GM12878 (cell line): ENCODE results near the gene C14orf93. TPM values are rescaled to one million over a fixed set of nuclear protein-coding genes. Genes with fewer than 3 reads are reported as not detected.
A peak's percentile ranks its signal among the peaks of the same experiment; 100 is the strongest.

Source experiments
- ATAC-seq: fragments of 200-7000 bp; cut with Tn5 transposase; 3 replicates; pipeline ENCODE4 v1.9.1; 2020; ENCODE audit warnings: mild to moderate bottlenecking, moderate library complexity
- BruUV-seq: library from RNA; stranded (reverse); fragments of 400-500 nt; replicated peaks from 2 replicates; lab custom pipeline; 2021; lab: Mats Ljungman, UMichigan
- CTCF ChIA-PET: fragments of 300-600 bp; sonication (Branson Sonifier 250); formaldehyde crosslinking; extraction: SDS; loops from one replicate; lab custom pipeline; 2021; ENCODE audit warnings: inconsistent platforms; lab: Yijun Ruan, JAX
- POLR2A ChIA-PET: fragments of 350-600 bp; formaldehyde crosslinking; extraction: SDS; loops from one replicate; lab custom pipeline; 2021; ENCODE audit warnings: inconsistent platforms; lab: Charles Lee
- RAD21 ChIA-PET: fragments of 300-600 bp; sonication (Branson Sonifier 250); formaldehyde crosslinking; loops from one replicate; lab custom pipeline; 2023; ENCODE audit warnings: antibody characterized with exemption; ENCODE audit not compliant: unreplicated experiment; lab: Charles Lee
- SMC1A ChIA-PET: fragments of 300-600 bp; sonication (Branson Sonifier 250); formaldehyde crosslinking; loops from one replicate; lab custom pipeline; 2023; ENCODE audit not compliant: unreplicated experiment, uncharacterized antibody; lab: Charles Lee
- DNase-seq: peaks from one replicate; pipeline ENCODE4 v3.0.0-alpha.2; 2011; ENCODE audit warnings: low read depth, low spot score
- FAIRE-seq: peaks from 3 replicates; lab custom pipeline; 2011; peaks lifted over from hg19 to GRCh38; lab: Jason Lieb, UNC
- H2AFZ ChIP-seq: 2 replicates; pipeline ENCODE4 v1.6.0; 2011; ENCODE audit warnings: low read depth, low read length, control low read depth; ENCODE audit not compliant: control insufficient read depth
- H3K27ac ChIP-seq: 2 replicates; pipeline ENCODE4 v1.5.1; 2011; ENCODE audit warnings: control low read depth; ENCODE audit not compliant: control insufficient read depth, insufficient read depth
- H3K27me3 ChIP-seq, 2 experiments: replicated peaks in 1 of 2; 2 replicates each; pipeline versions ENCODE4 v1.6.0 to v1.6.1; 2011; ENCODE audit warnings: low read length in 1 of 2; ENCODE audit not compliant: control insufficient read depth in 2 of 2, insufficient read depth in 2 of 2
- H3K36me3 ChIP-seq, 2 experiments: 2 replicates each; pipeline ENCODE4 v1.5.1; 2011; ENCODE audit warnings: low read length in 1 of 2; ENCODE audit not compliant: control insufficient read depth in 2 of 2, insufficient read depth in 2 of 2
- H3K4me1 ChIP-seq: 2 replicates; pipeline ENCODE4 v1.6.1; 2011; ENCODE audit warnings: mild to moderate bottlenecking, low read length, moderate library complexity, mixed read lengths; ENCODE audit not compliant: control insufficient read depth, insufficient read depth
- H3K4me2 ChIP-seq: 2 replicates; pipeline ENCODE4 v1.6.0; 2011; ENCODE audit warnings: control low read depth; ENCODE audit not compliant: control insufficient read depth, insufficient read depth
- H3K4me3 ChIP-seq: fragments of 200-600 bp; sonication (generic); 2 replicates; pipeline ENCODE4 v1.5.1; 2016
- H3K79me2 ChIP-seq: 2 replicates; pipeline ENCODE4 v1.6.0; 2011; ENCODE audit warnings: low read length; ENCODE audit not compliant: control insufficient read depth, insufficient read depth
- H3K9ac ChIP-seq: 2 replicates; pipeline ENCODE4 v1.8.0; 2011; ENCODE audit warnings: low read length, control low read depth, mixed read lengths; ENCODE audit not compliant: control insufficient read depth, insufficient read depth
- H3K9me3 ChIP-seq: replicated peaks from 3 replicates; pipeline ENCODE4 v1.5.1; 2011; ENCODE audit warnings: mild to moderate bottlenecking, low read length; ENCODE audit not compliant: control insufficient read depth, insufficient read depth
- H4K20me1 ChIP-seq: 2 replicates; pipeline ENCODE4 v1.6.0; 2011; ENCODE audit not compliant: control insufficient read depth, insufficient read depth
- CREM ChIP-seq: IDR thresholded peaks from 2 replicates; pipeline ENCODE4 v1.6.1; 2014; ENCODE audit warnings: antibody characterized with exemption, low read depth
- E2F8 ChIP-seq: fragments of 450-650 bp; IDR thresholded peaks from 2 replicates; pipeline ENCODE4 v1.6.1; 2018; ENCODE audit warnings: mild to moderate bottlenecking, low read depth, moderate library complexity; ENCODE audit not compliant: partially characterized antibody
- ELK1 ChIP-seq: IDR thresholded peaks from 2 replicates; pipeline ENCODE4 v1.6.1; 2012; ENCODE audit warnings: low read depth, low read length, improper control_type of control experiment
- GABPA ChIP-seq: IDR thresholded peaks from 2 replicates; pipeline ENCODE4 v1.6.1; 2014; ENCODE audit warnings: antibody characterized with exemption, low read depth, mild to moderate bottlenecking, inconsistent platforms
- JUNB ChIP-seq: IDR thresholded peaks from 2 replicates; pipeline ENCODE4 v1.6.1; 2016; ENCODE audit warnings: antibody characterized with exemption, mild to moderate bottlenecking
- KAT2A ChIP-seq: conservative IDR thresholded peaks from 2 replicates; pipeline ENCODE4 v1.6.1; 2011; ENCODE audit warnings: low read depth, low read length; ENCODE audit not compliant: control insufficient read depth
- NBN ChIP-seq: fragments of 450-650 bp; IDR thresholded peaks from 2 replicates; pipeline ENCODE4 v1.6.1; 2016
- NFYB ChIP-seq: IDR thresholded peaks from 2 replicates; pipeline ENCODE4 v1.6.1; 2011; ENCODE audit warnings: low read depth, mild to moderate bottlenecking, low read length, improper control_type of control experiment, moderate library complexity; ENCODE audit not compliant: insufficient read depth
- RAD21 ChIP-seq: IDR thresholded peaks from 2 replicates; pipeline ENCODE4 v1.6.1; 2011; ENCODE audit warnings: mild to moderate bottlenecking, low read depth, low read length, moderate library complexity; ENCODE audit not compliant: insufficient read depth
- SIN3A ChIP-seq: IDR thresholded peaks from 2 replicates; pipeline ENCODE4 v1.6.1; 2012; ENCODE audit warnings: low read depth, low read length, improper control_type of control experiment
- STAT3 ChIP-seq: IDR thresholded peaks from 2 replicates; pipeline ENCODE4 v1.6.1; 2011; ENCODE audit warnings: low read depth, low read length, improper control_type of control experiment
- WGBS: methylation state at CpG from one replicate; pipeline ENCODE4 v1.1.6; 2016; ENCODE audit warnings: low lambda C conversion rate; ENCODE audit not compliant: insufficient replicate concordance, insufficient coverage; ENCODE audit errors: missing lambda C conversion rate; 5-methylcytosine and 5-hydroxymethylcytosine counted together
- in situ Hi-C: fragments of 300-500 bp; cut with MboI; formaldehyde crosslinking; loops from 9 replicates; pipeline ENCODE4 v1.14.3; 2018; ENCODE audit warnings: mixed read lengths
- intact Hi-C: fragments of 100-400 bp; cut with micrococcal nuclease; formaldehyde crosslinking; loops from one replicate; pipeline ENCODE4 v1.14.2; 2022; ENCODE audit not compliant: unreplicated experiment
- polyA plus RNA-seq, 11 experiments: library from polyadenylated mRNA; depleted of rRNA in 4 of 11; unstranded in 6 of 11; stranded (reverse) in 5 of 11; fragments of >200 nt; fragmentation: Nextera tagmentation in 4 of 11; fragmentation: Illumina TruSeq in 1 of 11; extraction: Ambion mirVana in 4 of 11; extraction: Trizol in 1 of 11; gene quantifications; 1 replicate in 1 of 11; 2 replicates in 10 of 11; pipeline versions ENCODE4 v1.2.1 to v1.2.3, GENCODE V29; 2011 to 2016; ENCODE audit warnings: inconsistent platforms in 2 of 11, missing spikeins in 2 of 11, low read depth in 1 of 11
- total RNA-seq, 4 experiments: library from RNA; depleted of rRNA in 3 of 4; stranded (reverse); fragments of >200 nt in 3 of 4; fragmentation: Illumina TruSeq in 1 of 4; extraction: Trizol in 1 of 4; gene quantifications; 2 replicates each; pipeline versions ENCODE4 v1.2.1 to v1.2.3, GENCODE V29; 2013 to 2021
- TF ChIP-seq, protein P1 (sequence below), 3 experiments: IDR thresholded peaks in 2 of 3; conservative IDR thresholded peaks in 1 of 3; 2 replicates each; pipeline ENCODE4 v1.5.1; 2011; ENCODE audit warnings: low read depth in 3 of 3, low read length in 3 of 3, mild to moderate bottlenecking in 3 of 3, control low read depth in 2 of 3, moderate library complexity in 2 of 3, inconsistent platforms in 1 of 3, mixed read lengths in 1 of 3; ENCODE audit not compliant: control insufficient read depth in 2 of 3, insufficient read depth in 1 of 3; ENCODE audit errors: extremely low read depth in 1 of 3

Gene C14orf93
- total and polyA plus RNA-seq, 10 of the 15 experiments (the other 5 are each of a cell fraction or from before 2014, with no cell fraction given): 1.8 to 13.9 (median 10.2) TPM

- ChIA-PET CTCF (interaction anchor here (0.6 to 13.2 kb wide), 31 partner anchors 10 to 316 kb away, joined by 3 to 370 read pairs (median 6); partner anchors contain the start of genes AJUBA, CDH24, HAUS4 and PRMT5), POLR2A (interaction anchor here (0.6 to 2.7 kb wide), 8 partner anchors 13 to 402 kb away, joined by 3 to 17 read pairs (median 3); partner anchors contain the start of gene HAUS4), RAD21 (interaction anchor here (0.8 to 8.8 kb wide), 20 partner anchors 8 to 214 kb away, joined by 3 to 110 read pairs (median 3); partner anchors contain the start of genes AJUBA, CDH24, HAUS4 and PRMT5), SMC1A (interaction anchor here (0.7 to 3.2 kb wide), 16 partner anchors 9 to 584 kb away, joined by 3 to 62 read pairs (median 6); partner anchors contain the start of genes AJUBA, CDH24 and PRMT5)
- Histone ChIP-seq H4K20me1 (no peaks in the 10 kb centered on the region), H3K27ac (no peak overlapping the region), H3K27me3 (no peaks in the 10 kb centered on the region), H3K4me1 (no peaks in the 10 kb centered on the region), H3K9ac (no peak overlapping the region), H3K4me3 (no peak overlapping the region), H3K4me2 (no peak overlapping the region), H2AFZ (no peak overlapping the region), H3K9me3 (no peaks in the 10 kb centered on the region), H3K36me3 (no peaks in the 10 kb centered on the region), H3K79me2 (no peaks in the 10 kb centered on the region)
- ATAC-seq (peak; percentile 85), DNase-seq (no peak), FAIRE-seq (peak; percentile 96)
- in situ Hi-C loops: no loop called here
- intact Hi-C loops: loop anchor here (1.0 to 5.0 kb wide), 2 partner anchors 10 to 84 kb away; partner anchors contain the start of gene CDH24
- WGBS: 36% methylated on average over 6 of the region's 6 CpGs
- BruUV-seq: no TSS peak
- TF ChIP-seq KAT2A (no peak), E2F8 (no peak), NFYB (no peak), GABPA (no peak), NBN (no peak), STAT3 (no peak), SIN3A (no peak), RAD21 (peak; percentile 61), JUNB (no peak), CREM (no peak), ELK1 (no peak)
- TF ChIP-seq, protein P1, sequence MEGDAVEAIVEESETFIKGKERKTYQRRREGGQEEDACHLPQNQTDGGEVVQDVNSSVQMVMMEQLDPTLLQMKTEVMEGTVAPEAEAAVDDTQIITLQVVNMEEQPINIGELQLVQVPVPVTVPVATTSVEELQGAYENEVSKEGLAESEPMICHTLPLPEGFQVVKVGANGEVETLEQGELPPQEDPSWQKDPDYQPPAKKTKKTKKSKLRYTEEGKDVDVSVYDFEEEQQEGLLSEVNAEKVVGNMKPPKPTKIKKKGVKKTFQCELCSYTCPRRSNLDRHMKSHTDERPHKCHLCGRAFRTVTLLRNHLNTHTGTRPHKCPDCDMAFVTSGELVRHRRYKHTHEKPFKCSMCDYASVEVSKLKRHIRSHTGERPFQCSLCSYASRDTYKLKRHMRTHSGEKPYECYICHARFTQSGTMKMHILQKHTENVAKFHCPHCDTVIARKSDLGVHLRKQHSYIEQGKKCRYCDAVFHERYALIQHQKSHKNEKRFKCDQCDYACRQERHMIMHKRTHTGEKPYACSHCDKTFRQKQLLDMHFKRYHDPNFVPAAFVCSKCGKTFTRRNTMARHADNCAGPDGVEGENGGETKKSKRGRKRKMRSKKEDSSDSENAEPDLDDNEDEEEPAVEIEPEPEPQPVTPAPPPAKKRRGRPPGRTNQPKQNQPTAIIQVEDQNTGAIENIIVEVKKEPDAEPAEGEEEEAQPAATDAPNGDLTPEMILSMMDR (IDR thresholded peaks at IDR 0.05 in 2 of 3, conservative IDR thresholded peaks at IDR 0.05 in 1 of 3; ENCODE audit: control insufficient read depth in 2 of 3, extremely low read depth in 1 of 3, insufficient read depth in 1 of 3, low read depth in 3 of 3, low read length in 3 of 3): peak; percentile 65 to 82 (median 70)
Measured at GRCh38 chr14:22973217-22974032, 36.5 kb downstream of the C14orf93 start.
